GM18519 (cell line): ENCODE measurements around the gene MME.

ENCODE experiments used
- ATAC-seq: cut with Tn5 transposase; IDR thresholded peaks from one replicate; pipeline ENCODE4 v1.9.1; 2021; ENCODE audit warnings: mild to moderate bottlenecking, moderate library complexity; ENCODE audit not compliant: unreplicated experiment, low FRiP score

The MME gene

DNA sequence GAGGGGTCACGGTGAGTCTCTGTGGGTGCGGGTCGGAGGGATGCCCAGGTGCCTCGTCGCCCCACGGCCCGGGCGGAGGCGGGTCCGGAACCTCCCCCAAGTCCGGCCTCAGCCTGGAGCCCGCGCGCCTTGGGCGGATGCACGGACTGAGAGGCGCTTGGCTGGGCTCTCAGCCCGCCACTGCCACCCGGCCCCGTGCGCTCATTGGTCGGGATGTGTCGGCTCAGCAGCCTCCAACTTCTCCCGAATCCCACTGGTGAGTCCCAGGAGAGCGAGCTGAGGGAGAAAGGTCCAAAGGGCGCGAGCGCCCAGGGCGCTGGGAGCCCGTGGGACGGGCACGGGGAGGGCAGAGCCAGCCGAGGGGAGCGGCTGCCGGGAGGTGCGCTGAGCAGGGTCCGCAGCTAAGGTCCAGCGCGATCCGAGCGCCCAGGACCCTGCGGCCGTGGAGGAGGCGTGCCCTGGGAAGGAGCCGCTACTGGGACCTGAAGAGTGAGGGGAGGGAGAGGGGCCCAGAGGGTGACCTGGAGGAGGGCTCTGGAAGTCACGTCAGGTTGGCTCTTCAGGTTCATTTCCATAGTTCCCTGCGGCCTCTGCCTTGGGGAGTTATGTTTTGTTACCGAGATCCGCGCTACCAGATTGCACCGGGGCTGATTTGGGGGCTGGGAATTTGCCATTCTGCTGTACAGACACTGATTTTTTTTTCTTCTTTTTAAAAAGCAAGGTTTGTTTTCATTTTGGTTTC lies at the start of gene MME:
TSS of gene MME (plus strand) at position 574 of the 742 bp plus-strand sequence. CDS start 3,849 bp downstream, outside the sequence.
- ATAC-seq: no peak

DNA sequence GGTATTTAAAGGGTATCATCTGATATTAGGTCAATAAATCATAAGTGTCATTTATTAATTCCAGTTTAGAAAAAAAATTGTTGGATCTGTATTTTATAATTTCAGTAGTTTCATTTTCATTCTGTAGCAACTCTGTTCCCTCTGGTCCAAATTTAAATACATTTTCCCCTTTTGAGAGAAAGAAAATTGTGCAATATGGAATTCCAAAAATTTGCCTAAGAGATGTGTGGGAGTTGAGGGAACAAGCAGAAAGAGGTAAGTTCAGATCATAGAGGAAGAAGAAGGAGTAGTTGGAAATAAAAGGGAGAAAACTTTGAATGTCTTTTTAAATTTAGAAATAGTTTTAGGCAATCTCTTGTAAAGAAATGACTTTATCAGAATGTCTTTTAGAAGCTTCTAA lies 48.9 kb upstream of the MME start:
- ATAC-seq: no peak

DNA sequence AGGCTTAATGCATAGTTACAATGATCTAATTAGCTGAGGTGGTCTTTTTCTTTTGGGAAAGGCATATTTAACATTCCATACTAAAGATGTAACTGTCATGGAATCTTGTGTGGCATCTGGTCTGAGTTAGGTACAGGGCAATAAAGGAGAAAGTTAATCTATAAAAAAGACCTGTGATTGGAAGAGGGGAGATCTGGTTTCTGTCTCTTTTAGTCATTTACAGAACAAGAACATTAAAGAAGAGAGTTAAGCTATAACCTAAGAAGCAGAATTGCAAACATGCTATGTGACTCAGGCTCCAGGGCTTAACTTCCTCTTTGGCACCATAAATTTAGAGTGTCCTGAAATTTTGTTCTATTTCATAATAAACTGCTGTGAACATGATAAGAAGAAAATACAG lies 47.2 kb upstream of the MME start:
- ATAC-seq: no peak

DNA sequence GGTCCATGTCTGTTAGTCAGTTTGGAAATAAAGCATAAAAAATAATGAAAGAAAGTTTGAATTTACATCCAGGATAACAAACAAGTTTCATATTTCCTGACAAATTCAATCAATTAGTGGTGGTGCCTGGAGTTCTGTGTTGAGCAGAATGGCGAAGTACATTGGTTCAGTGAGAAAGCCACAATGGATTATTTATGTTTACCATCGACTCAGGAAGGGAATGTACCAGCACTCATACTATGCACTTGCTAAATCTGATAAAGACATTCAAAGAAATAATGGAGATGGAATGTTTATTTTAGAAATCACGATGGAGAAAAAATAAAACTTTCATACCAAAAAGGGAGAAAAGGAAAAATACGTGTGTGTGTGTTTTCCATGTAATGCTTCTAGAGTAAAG lies 45.3 kb upstream of the MME start:
- ATAC-seq: no peak

DNA sequence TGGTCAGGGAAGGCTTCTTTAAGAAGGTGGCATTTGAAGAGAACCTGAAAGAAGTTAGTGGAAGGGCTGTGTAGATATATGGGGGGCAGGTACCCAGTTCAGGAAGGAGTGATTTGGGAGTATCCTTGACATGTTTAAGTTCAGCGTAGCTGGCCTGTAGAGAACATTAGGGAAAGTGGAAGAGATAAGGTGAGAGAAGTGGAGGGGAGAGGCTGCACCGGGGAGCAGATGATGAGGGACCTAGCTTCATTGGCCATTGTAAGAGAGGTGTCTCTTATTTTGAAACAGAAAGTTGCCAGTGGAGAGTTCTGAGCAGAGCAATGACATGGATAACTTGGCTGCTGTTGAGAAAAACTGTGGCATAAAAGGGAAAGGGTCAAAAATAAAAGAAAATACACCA lies 44.6 kb upstream of the MME start:
- ATAC-seq: no peak

DNA sequence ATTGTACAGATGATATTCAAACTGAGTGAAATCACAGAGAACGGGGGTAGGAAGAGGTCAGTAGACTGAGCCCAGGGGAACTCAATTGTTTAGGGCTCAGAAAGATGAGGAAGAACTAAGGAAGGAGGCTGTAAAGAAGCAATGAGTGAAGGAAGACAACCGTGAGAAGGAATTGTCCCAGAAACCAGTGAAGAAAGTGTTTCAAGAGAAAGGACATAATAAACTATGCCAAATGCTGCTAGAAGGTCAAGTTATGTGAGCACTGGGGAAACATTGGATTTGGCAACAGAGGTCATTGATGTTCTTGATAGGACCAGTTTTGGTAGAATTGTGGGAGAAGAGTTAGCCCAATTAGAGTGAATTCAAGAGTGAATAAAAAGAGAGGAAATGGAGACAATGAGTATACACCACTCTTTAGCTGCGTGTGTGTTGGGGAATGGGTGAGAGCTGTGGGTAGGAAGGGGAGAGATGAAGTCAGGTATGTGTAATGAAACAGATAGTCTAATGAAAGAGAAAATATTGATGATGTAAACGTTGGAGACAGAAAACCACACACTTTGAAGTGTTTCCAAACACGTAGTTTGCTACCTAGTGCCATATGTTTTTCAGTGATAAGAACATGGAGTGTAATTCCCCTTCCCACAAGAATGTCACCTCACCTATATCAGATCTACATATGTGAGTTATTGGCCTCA lies 42.5 kb upstream of the MME start:
- ATAC-seq: no peak

DNA sequence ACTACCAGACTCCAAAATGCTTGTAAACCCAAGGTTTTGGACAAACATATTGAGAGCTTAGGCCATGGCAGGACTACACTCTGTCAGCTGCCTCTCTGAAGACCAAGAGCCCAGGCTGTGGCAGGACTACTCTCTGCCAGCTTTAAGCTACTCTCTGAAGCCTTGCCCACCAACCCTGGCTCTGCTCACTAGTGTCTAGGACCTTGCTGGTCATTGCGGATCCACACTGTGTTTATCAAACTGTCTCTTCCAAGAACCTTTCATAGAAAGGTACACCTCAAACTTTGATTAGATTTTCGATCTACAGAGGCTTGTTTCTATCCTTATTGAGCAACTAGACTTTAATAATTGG lies 41.9 kb upstream of the MME start:
- no peak for ATAC-seq

DNA sequence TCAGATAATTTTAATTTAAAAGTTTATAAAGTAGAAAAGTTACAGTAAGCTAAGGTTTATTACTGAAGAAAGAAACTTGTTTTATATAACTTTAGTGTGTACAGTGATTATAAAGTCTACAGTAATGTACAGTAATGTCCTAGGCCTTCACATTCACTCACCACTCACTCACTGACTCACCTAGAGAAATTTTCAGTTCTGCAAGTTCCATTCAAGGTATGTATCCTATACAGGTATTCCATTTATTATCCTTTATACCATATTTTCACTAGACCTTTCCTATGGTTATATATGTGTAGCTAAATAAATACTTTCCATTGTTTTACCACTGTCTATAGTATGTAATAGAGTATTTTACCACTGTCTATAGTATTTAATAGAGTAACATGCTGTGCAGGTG lies 33.2 kb upstream of the MME start:
- ATAC-seq: peak; percentile 15

DNA sequence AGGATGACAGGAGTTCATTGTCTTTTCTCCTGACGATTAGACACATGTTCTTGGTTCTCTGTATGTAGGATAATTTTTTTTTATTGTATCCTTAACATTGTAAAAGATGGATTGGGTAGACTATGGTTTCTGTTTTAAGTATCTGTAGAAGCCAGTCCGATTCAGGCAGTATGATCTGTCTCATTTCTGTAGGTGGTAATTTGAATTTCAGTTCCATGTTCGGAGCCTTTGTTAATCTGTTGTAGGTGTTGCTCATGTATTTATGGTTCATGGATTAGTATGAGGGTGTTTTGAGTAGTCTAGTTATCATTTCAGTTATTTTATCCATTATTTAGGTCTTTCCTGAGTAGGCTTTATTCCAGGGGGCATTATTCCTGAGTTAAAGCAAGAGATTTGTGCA lies 32.4 kb upstream of the MME start:
- peak; percentile 79 for ATAC-seq

DNA sequence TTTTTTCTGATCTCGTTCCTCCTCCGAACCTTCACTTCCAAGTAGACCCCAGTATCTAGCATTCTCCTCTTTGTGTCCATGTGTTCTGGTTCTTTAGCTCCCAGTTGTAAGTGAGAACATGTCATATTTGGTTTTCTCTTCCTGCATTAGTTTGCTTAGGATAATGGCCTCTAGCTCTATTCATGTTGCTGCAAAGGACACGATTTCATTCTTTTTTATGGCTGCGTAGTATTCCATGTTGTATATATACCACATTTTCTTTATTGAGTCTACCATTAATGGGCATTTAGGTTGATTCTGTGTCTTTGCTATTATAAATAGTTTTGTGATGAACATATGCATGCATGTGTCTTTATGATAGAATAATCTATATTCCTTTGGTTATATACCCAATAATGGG lies 30.2 kb upstream of the MME start:
- no peak for ATAC-seq

DNA sequence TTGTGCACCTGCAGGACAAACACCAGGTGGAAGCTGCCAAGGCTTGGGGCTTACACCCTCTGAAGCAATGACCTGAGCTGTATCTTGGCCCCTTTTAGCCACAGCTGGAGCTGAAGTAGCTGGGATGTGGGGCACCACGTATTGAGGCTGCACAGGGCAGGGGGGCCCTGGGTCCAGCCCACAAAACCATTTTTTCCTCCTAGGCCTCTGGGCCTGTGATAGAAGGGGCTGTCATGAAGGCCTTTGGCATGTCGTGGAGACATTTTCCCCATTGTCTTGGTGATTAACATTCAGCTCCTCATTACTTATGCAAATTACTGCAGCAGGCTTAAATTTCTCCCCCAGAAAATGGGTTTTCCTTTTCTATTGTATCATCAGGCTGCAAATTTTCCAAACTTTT lies 27.6 kb upstream of the MME start:
- ATAC-seq: no peak

DNA sequence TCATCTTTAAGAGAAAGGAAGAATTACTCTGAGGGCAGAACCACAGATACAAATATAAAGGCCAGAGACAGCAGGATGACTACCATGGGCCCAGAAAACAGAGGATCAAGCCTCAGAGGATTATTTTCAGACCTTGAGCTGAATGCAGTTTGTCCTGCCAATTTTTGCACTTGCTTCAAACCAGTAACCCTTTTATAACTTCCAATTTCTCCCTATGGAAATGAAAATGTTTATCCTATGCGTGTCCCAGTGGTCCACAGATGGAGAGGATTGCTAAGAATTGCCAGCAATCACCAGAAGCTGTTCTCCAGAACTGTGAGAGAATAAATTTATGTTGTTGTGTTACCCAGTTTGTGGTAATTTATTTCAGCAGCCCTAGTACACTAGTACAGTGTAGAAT lies 26.4 kb upstream of the MME start:
- ATAC-seq: no peak

DNA sequence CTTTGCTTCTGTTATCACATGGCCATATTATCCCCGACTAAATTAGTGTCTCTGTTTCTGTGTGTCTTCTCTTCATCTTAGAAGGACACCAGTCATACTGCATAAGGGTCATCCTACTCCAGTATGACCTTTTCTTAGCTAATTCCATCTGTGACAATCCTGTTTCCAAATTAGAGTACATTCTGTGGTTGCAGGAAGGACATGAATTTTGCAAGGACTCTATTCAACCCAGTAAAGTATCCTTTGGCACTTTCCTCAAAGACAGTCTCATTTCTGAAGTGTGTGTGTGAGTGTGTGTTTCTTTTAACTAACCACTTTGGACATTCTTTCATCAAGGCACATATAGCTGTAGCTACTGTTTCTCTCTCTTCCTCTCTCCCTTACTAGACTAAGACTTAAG lies 15.2 kb upstream of the MME start:
- ATAC-seq: no peak

DNA sequence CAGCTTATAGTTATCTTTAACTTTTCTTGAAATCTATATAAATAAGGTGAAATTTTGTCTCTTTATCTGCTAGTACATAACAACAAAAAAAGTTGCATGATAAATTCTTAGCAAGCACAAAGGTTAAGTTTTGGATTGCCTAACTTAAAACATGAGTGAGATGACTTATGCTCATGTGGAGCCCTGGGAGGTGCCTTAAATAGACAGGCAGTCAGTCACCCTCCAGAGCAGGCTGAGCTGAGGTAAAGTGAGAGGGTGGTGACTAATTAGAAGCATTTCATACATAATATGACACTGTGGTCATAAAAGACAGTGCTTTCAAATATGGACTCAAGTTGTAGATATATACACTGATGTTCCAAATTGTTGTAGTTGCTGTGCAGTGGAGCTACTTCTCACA lies 14.6 kb upstream of the MME start:
- no peak for ATAC-seq

DNA sequence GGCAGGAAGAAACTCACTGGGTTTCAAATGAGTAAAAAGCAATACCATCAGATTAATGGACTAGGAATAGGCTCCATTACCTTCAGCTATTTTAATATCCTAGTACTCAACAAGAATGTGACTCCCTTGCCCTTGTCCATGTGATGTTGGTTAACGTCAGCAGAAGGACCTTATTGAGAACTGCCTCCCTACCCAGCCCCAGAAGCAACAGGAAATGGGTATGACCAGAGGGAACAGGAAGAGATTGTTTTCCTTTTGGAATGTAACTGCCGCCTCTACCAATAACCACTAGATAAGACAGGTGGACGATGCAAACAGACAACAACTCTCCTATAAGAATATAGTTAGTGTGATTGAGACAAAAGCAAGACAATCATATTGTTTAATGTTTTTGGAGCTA lies 10.4 kb upstream of the MME start:
- no peak for ATAC-seq

DNA sequence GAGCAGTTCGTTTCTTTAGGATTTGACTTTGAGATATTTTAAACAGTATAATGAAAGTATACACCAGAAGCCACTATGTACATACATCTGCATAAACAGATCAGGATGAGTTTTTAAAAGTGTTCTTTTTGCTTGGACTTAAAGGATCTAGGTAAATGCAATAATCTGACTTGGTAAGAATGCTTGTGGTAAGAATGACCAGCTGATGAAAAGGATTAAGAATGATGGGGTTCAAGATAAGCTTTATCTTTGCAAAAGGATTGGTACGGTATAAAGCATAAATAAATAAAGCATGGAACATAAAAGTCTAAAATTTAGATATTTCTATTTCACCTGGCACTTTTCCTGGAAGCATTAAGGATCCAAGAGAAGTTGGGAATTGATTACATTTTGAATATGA lies 9.8 kb upstream of the MME start:
- no peak for ATAC-seq

DNA sequence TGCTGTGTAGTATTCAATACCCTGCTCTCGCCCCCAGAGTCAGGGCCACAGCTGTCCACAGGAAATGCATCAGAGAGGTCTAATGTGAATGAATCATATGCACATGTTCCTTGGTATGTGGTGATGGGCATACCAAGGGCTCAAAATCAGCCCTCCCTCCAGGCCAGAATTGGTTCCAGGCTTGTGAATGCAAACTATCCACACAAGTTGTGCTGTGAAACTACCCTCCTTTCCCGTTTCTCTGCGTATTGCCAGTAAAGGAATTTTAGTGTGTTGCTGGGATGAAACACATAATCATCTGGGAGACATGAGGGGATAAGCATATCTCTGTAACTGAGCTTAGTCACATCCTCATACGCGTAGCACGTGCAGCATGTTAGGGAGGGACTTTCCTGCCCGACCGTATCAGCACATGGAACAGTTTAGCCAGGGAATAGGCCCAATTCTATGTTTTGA lies 9.2 kb upstream of the MME start:
- no peak for ATAC-seq

DNA sequence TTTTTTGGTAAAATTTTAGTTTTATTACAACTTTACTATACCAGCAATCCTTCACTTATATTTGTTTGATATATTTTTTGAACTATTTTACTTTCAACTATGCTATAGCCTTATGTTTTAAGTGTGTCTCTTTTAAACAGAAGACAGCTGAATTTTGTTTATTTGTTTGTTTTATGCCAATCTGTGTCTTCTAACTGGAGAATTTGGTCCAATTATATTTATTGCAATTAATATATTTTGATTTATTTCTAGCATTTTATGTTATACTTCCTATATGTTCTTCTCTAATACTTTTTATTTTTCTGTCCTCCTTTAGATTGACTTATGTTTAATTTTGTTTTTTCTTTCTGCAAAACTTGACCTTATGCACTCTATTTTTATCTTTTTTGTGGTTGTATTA lies 4.9 kb upstream of the MME start:
- ATAC-seq: no peak

DNA sequence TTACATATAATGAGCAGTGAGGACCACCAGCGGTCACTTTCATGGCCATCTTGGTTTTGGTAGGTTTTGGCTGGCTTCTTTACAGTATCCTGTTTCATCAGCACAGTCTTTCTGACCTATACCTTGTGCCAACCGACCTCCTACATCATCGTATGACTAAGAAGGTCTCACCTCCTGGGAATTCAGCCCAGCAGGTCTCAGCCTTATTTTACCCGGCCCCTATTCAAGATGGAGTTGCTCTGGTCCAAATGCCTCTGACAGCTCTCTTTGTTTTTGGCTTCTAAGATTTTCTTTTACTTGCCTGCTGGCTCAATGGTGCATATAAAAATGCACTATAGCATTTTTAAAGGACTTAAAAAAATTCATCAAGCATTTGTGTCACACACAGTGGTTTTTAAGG lies 3.2 kb upstream of the MME start:
- ATAC-seq: no peak

DNA sequence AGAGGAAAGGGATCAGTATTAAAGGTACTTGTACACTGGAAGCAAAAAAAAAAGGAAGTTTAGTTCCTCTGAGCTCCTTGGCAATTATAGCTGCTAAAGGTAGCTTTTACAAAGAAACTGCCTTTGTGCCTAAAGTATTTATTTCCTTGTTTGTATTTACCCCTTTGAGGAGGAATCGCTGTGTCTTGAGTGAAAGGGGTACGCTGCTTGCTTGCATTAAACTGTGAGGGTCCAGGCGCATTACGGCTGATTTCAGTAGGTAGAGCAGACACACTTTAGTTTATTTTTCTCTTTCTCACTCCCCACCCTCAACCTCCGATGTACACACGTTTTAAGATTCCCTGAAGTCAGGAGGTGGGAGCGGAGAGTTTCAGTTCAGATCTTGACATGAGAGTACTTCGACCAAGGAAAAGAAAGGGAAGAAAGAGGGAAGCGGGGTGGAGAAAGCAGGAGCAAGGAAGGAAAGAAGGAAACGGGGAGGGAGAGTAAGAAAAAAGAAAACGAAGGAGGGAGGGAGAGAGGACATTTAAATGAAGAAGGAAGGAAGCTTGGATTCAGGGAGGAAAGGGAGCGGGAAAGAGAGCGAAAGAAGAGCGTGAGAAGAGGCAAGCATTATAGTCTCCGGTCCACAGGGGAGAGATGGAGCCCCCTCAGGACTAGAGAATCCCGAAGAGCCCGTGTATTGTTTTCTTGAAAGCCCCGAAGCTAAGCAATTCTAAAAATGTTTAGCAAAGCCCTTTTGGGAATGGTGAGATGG lies 1.2 kb upstream of the MME start:
- no peak for ATAC-seq

DNA sequence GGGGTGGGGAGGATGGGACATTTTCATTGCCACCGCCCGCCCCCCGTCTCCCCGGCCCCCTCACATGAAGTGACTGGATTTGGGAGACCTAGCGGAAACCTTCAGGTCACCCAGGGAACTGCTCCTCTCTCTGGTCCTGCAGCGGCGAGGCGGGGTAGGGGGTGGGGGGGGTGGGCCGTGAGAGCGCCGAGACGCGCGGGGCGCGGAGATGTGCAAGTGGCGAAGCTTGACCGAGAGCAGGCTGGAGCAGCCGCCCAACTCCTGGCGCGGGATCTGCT lies 712 bp upstream of the MME start:
- no peak for ATAC-seq

DNA sequence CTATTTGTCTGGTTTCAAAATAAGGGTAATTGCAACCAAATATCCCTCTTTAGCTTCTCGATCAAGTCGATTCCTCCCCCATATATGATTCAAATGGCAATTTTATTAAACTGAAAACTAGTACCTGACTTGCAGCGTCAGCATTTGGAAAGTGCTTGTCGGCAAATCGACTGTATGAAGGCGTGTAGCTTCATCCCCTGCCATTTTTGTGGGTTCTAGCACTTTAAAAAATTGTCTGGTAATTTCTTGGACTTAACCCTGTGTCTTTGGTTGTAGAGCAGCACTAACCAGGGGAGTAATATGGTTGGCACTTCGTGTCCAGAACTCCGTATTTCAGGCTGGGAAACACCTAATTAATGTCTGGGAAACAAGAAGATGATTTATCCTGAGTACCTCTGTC lies 573 bp downstream of the MME start:
- no peak for ATAC-seq
